Hepatic stellate cell (primary cell): ENCODE measurements around the gene IMPACT.

ENCODE experiments used
- DNase-seq: peaks from one replicate; pipeline ENCODE4 v3.0.0; 2011; ENCODE audit warnings: low spot score

Gene IMPACT

GRCh38 chr18:24479371-24479770 is 52.9 kb downstream of the IMPACT start:
- no peak for DNase-seq

- DNase-seq = no peak
Measured at GRCh38 chr18:24482821-24483220, 56.4 kb downstream of the IMPACT start.

GRCh38 chr18:24485681-24486080 is 59.2 kb downstream of the IMPACT start:
- DNase-seq = no peak

- DNase-seq = no peak
Measured at GRCh38 chr18:24486684-24487083, 60.2 kb downstream of the IMPACT start.

GRCh38 chr18:24488824-24489493 is 62.5 kb downstream of the IMPACT start:
- DNase-seq = peak; percentile 44

GRCh38 chr18:24490539-24490938 is 64.1 kb downstream of the IMPACT start:
- DNase-seq = peak; percentile 42

GRCh38 chr18:24491927-24492834 is 65.7 kb downstream of the IMPACT start:
- DNase-seq = no peak

GRCh38 chr18:24494586-24494985 is 68.1 kb downstream of the IMPACT start:
- no peak for DNase-seq

- DNase-seq = peak; percentile 29
Measured at GRCh38 chr18:24497031-24497754, 70.7 kb downstream of the IMPACT start.

- DNase-seq = peak; percentile 30
Measured at GRCh38 chr18:24499814-24500213, 73.3 kb downstream of the IMPACT start.

- DNase-seq = no peak
Measured at GRCh38 chr18:24500217-24500616, 73.7 kb downstream of the IMPACT start.

- DNase-seq = no peak
Measured at GRCh38 chr18:24500766-24501165, 74.3 kb downstream of the IMPACT start.

- DNase-seq = no peak
Measured at GRCh38 chr18:24502667-24503523, 76.4 kb downstream of the IMPACT start.
